GM12874 (cell line): ENCODE results near the gene PDCD10.

Experiments used
- TF ChIP-seq, protein P1 (sequence below): IDR thresholded peaks from 2 replicates; pipeline ENCODE4 v1.5.1; 2011; ENCODE audit warnings: low read depth, mild to moderate bottlenecking, control low read depth, low read length, moderate library complexity; ENCODE audit not compliant: insufficient read depth

The PDCD10 gene

DNA sequence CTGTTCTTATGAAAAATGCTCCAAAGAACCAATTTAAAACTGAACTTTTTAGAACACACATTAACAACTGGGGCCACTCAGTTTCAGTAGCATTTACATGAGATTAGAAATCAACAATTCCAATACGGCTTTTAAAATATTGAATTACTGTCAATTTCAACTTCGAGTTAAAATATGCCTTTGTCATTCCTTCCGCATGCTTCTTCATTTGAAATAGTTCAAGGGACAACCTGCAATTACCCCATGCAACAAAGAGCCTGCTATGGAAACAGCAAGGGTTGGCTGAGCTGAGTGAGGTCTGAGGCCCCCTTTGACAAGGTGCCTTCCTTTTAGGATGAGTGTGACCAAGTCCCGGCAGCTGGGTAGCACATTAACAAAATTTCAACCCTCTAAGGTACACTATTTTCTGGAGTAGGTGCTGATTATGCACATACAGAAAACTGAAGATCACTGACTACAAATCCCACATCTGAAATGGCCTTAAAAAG is 11.6 kb downstream of the PDCD10 start:
- TF ChIP-seq, protein P1, sequence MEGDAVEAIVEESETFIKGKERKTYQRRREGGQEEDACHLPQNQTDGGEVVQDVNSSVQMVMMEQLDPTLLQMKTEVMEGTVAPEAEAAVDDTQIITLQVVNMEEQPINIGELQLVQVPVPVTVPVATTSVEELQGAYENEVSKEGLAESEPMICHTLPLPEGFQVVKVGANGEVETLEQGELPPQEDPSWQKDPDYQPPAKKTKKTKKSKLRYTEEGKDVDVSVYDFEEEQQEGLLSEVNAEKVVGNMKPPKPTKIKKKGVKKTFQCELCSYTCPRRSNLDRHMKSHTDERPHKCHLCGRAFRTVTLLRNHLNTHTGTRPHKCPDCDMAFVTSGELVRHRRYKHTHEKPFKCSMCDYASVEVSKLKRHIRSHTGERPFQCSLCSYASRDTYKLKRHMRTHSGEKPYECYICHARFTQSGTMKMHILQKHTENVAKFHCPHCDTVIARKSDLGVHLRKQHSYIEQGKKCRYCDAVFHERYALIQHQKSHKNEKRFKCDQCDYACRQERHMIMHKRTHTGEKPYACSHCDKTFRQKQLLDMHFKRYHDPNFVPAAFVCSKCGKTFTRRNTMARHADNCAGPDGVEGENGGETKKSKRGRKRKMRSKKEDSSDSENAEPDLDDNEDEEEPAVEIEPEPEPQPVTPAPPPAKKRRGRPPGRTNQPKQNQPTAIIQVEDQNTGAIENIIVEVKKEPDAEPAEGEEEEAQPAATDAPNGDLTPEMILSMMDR = no peak

GRCh38 chr3:167718582-167718981 is 16.1 kb downstream of the PDCD10 start:
- TF ChIP-seq, protein P1 = no peak

DNA sequence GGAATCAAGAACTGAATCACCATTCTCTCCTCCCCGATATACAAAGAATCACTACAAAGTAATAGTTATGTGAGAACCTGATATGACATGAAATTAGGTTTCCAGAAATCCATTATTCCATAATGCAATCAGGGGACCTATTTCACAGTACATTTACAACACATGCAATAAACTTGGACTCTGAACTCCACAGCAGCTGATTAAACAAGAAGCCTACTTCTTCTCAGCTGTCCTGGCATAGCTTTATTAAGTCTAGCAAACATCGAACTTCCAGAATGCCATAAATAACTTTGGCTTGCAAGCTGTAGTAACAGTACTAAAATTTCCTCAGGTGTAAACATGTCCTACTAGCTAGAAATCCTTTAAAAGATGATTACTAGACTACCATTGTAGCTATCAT is 17.8 kb downstream of the PDCD10 start:
- TF ChIP-seq, protein P1 = no peak

GRCh38 chr3:167714871-167715270 is 19.8 kb downstream of the PDCD10 start:
- TF ChIP-seq, protein P1 = no peak

GRCh38 chr3:167712445-167712844 is 22.2 kb downstream of the PDCD10 start:
- TF ChIP-seq, protein P1 = no peak

GRCh38 chr3:167711439-167711838 is 23.3 kb downstream of the PDCD10 start:
- TF ChIP-seq, protein P1 = no peak

- TF ChIP-seq, protein P1 = no peak
These were observed 24.1 kb downstream of the PDCD10 start for GRCh38 chr3:167710552-167710951.
